ENCODE results near the gene NET1.

The NET1 gene

DNA sequence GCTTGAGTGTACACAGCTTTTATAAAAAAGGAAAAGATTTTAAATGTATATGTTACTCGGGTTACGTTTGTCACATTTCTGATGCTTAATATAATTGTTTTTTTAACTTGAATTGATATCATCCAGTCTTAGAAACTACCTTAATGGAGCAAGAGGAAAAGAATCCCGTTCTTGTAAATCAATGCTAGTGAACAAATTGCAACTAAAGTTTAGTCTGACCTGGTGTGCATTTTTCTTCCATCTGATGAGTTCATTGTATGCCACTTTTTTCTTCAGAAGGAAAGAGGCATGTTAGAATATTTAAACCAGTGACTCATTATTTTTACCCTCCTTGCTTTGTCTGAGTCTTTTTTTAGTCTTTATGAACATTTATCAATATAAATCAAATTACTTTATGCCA lies 34.7 kb downstream of the NET1 start:
- TF ChIP-seq, protein P1, sequence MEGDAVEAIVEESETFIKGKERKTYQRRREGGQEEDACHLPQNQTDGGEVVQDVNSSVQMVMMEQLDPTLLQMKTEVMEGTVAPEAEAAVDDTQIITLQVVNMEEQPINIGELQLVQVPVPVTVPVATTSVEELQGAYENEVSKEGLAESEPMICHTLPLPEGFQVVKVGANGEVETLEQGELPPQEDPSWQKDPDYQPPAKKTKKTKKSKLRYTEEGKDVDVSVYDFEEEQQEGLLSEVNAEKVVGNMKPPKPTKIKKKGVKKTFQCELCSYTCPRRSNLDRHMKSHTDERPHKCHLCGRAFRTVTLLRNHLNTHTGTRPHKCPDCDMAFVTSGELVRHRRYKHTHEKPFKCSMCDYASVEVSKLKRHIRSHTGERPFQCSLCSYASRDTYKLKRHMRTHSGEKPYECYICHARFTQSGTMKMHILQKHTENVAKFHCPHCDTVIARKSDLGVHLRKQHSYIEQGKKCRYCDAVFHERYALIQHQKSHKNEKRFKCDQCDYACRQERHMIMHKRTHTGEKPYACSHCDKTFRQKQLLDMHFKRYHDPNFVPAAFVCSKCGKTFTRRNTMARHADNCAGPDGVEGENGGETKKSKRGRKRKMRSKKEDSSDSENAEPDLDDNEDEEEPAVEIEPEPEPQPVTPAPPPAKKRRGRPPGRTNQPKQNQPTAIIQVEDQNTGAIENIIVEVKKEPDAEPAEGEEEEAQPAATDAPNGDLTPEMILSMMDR (IDR thresholded peaks at IDR 0.05), result no peak

DNA sequence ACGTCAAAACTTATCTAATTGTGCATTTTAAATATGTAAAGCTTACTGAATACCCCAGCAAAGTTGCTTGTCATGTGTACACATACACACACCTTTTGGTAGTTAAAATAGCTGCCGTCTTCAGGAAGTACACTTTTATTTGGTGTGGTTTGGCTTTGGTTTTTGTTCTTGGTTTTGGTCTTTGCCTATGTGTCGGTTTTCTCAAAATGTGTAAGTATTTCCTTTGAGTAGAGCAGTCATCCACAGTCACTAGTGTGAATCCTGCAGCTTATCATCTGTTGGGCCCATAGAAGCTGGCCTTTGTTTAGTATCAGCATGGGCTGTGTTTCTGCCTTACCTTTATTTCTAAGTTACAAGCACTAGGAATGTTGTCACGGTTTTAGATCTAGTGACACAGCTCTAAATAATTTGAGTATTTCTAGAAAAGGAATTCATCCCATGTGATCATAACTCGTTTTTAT lies 35.3 kb downstream of the NET1 start:
- TF ChIP-seq, protein P1 (IDR thresholded peaks at IDR 0.05), result no peak

DNA sequence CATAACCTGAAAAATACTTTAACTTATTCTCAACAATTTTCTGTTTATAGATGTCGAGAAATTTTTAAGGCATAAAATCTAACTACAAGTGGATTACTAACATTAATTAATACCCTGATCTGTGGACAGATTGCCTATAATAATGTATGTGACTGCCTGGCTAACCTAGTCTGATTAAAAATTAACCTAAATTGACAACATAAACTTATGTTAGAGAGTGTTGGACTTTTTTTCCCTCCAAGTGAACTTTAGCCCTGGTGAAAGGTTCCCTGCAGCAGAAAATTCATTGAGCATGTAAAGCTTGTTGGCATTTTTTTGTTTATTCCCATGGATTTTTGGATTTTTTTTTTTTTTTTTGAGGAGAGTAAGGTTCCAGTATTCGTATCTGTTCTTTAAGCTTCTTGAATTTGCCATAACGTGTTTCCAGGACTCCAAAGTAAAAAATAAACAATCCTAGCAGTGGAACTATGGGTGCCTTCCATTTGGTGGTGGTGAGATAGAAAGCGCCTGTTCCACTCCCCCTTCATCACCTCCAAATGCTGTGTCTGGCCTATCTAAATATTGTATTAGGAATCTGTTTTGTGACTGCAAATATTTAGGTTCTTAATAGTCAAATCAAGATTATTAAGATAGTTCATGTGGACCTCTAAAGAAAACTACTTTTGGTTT lies 36.1 kb downstream of the NET1 start:
- TF ChIP-seq, protein P1 (IDR thresholded peaks at IDR 0.05), result no peak

DNA sequence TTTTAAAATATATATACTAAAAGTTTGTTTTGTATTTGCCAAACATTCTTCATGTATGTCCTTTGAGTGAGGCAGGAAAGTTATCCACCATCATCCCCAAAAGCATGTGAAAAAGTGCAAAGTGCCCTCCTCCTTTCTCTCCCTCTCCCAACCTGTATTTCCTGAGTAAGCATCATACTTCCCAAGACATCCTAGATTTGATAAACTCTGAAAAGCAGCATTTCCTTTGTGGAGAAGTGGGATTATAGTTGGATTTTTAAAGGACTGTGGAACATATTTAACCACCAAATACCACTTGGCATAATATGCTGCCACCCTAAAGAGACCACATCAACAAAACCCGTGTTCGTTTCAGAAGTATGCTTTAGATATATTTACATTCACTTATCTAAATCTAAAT lies 36.9 kb downstream of the NET1 start:
- TF ChIP-seq, protein P1 (IDR thresholded peaks at IDR 0.05), result no peak

DNA sequence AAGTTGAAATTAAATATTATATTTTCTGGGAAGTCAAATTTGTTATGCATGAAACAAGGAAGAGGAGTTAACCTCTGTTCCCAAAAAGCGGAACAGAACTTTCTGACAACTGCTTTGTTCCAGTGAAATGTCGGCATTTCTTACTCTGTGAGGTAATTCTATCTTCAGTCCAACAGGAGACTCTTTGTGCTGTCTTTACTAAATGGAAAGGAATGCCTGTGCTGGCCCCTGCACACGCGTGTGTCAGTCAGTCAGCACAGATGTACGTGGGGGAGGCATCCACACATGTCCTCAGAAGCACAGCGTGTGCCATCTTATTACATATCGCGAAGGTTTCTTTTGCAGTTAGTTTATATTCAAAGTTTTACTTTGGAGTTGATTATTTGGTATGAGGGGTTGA lies 37.5 kb downstream of the NET1 start:
- TF ChIP-seq, protein P1 (IDR thresholded peaks at IDR 0.05), result no peak

DNA sequence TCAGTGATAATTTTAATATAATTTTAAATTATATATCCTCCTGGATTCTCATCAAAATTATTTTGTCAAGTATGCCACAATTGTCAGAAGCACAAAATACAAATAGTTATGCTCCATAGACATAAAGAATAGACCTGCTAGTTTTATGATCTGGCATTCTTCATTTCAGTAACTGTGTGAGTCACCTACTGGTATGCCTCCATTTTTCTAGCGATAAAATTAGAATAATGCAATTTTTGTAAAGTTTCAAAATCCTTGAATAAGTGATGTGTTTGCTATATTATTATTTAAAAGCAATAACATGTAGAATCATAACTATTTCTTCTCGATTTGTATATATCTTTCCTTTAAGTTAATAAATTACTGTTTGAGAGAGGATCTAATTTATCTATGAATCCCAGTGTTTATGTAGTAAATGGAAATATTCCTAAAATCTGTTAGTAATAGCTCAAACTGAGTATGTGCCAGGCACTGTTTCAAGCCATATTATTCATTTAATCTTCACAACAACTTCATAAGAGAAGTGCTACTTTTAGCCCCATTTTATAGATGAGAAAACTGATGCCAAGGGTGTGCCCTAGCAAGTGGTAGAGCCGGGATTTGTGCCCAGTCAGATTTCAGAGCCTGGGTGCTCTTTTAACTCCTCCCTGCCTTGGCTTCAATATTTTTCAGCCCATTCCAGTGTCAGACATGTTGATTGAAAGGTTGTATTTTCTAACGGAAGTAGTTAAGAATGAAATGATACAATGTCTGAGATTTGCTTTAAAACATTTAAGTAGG lies 38.4 kb downstream of the NET1 start:
- TF ChIP-seq, protein P1 (IDR thresholded peaks at IDR 0.05), result no peak

DNA sequence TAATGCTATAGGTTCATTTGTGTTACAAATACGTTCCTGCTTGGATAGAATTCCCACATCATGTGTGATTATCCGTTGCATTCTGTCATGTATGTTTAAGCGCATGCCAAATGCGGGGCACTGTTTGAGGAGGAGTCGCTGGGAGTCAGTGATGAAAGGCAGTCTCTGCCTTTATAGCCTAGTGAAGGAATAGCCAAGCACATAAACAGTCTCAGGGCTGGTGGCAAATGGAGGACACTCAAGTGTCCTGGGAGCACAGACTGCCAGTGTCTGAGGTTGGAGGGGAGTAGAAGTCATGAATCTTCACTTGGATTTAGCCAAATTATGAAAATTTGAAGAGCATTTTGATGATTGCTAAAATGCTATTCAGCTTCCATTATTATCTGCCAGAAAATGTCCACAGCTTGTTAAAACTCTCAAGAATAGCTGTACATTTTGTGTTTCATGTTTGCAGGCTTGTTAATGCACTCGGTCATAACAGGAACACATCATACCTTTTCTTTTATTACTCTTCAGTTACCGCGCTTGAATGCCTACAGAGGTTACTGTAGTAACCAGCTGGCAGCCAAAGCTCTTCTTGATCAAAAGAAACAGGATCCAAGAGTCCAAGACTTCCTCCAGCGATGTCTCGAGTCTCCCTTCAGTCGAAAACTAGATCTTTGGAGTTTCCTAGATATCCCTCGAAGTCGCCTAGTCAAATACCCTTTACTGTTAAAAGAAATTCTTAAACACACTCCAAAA lies 41.6 kb downstream of the NET1 start:
- TF ChIP-seq, protein P1 (IDR thresholded peaks at IDR 0.05), result no peak

Data from LNCAP (cell line).